Measurements from ENCODE around the gene FGFR2. TPM values are rescaled to one million over a fixed set of nuclear protein-coding genes. Genes with fewer than 3 reads are reported as not detected.

FGFR2 gene
- total RNA-seq, 4 donors from 2014 or later = 41.6 to 79.3 (median 60.5) TPM

DNA sequence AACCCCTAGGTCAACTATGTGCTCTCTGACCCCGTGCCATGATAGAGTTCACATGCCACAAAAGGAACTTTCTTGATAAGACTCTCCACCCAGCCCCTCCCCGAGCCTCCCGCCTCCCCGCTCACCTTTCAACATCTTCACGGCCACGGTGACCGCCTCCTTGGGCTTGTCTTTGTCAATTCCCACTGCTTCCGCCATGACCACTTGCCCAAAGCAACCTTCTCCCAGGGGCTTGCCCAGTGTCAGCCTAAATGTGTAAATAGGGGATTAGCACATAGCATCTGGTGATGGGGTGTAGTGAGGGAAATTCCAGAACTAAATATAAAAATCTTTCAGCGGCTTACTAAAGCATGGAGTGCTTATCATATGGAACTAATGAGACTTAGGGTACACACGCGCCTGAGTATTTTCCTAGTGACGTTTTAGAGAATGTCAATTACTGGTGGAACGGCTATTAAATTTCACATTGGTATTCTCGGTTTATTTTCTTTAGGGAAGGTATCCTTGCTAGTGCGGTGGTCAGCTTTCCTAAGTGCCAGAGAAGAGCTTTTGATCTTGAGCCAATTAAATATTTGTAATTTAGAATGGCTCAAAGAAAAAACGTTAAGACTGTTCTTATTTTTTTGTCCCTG is 97.4 kb downstream of the FGFR2 start:
- Histone ChIP-seq H3K4me3 (no peak overlapping the region), H3K27me3 (no peaks in the 10 kb centered on the region), H3K4me1 (peaks cover 0 to 13% (median 0%) of the 10 kb centered on the region in 3 donors), H3K36me3 (peaks cover 0 to 47% of the 10 kb centered on the region in 2 donors), H3K9me3 (no peaks in the 10 kb centered on the region), H3K27ac (no peak overlapping the region)
- no peak for ATAC-seq
- WGBS, 2 donors (ENCODE audit: low coverage in 1 of 2) = 48 to 69% methylated on average over 14 of the region's 16 CpGs
- TF ChIP-seq POLR2AphosphoS5 (IDR thresholded peaks at IDR 0.05) = no peak
- TF ChIP-seq EP300 (IDR thresholded peaks at IDR 0.05) = no peak

DNA sequence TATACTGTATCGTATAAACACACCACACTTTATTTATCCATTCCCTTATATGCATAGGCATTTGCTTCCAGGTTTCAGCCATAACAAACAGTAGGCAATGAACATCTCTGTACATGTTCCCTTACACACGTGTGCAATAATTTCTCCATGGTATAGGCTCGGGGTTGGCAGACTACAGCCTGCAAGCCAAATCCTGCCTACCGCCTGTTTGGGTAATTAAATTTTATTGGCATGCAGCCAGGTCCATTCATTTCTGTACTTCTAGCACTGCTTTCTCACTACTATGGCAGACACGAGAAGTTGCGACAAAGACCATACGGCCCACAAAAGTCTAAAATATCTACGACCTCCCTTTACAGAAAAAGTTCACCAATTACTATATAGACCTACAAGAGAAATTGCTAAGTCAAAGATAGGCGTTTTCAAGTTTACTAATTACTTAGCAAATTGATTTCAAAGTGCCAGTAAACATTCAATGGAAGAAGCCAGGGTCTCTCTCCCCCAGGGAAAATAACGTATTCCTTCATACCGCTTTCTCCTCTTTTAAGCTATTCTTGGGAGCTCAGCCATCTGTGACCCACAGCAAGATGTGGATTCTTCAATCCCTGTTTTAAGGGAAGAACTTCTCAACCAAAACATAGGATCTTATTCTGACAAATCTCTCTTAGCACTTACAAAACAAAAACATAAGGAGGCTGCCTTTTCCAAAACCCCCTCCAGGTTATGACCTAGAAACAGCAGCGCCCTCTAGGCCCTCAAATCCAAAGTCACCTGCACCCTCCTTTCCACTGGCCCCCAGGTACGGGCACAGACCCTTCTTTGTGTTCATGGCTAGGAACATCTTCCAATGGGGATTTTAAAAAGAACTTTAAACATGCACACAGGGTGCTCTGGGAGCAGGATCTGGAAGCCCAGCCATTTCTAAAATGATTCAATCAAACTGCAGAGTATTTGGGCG is 100.5 kb downstream of the FGFR2 start:
- Histone ChIP-seq H3K4me1 (peaks cover 0 to 13% (median 0%) of the 10 kb centered on the region in 3 donors), H3K4me3 (no peak overlapping the region), H3K27ac (no peak overlapping the region), H3K9me3 (no peaks in the 10 kb centered on the region), H3K27me3 (no peaks in the 10 kb centered on the region), H3K36me3 (peaks cover 0 to 45% of the 10 kb centered on the region in 2 donors)
- TF ChIP-seq EP300 (IDR thresholded peaks at IDR 0.05) (no peak), POLR2A (IDR thresholded peaks at IDR 0.05) (no peak), POLR2AphosphoS5 (IDR thresholded peaks at IDR 0.05) (no peak)
- TF ChIP-seq, protein P1, sequence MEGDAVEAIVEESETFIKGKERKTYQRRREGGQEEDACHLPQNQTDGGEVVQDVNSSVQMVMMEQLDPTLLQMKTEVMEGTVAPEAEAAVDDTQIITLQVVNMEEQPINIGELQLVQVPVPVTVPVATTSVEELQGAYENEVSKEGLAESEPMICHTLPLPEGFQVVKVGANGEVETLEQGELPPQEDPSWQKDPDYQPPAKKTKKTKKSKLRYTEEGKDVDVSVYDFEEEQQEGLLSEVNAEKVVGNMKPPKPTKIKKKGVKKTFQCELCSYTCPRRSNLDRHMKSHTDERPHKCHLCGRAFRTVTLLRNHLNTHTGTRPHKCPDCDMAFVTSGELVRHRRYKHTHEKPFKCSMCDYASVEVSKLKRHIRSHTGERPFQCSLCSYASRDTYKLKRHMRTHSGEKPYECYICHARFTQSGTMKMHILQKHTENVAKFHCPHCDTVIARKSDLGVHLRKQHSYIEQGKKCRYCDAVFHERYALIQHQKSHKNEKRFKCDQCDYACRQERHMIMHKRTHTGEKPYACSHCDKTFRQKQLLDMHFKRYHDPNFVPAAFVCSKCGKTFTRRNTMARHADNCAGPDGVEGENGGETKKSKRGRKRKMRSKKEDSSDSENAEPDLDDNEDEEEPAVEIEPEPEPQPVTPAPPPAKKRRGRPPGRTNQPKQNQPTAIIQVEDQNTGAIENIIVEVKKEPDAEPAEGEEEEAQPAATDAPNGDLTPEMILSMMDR (IDR thresholded peaks at IDR 0.05) = no peak
- 65 to 66% methylated on average over 11 to 14 of the region's 14 CpGs for WGBS, 2 donors (ENCODE audit: low coverage in 1 of 2)
- ATAC-seq = no peak

DNA sequence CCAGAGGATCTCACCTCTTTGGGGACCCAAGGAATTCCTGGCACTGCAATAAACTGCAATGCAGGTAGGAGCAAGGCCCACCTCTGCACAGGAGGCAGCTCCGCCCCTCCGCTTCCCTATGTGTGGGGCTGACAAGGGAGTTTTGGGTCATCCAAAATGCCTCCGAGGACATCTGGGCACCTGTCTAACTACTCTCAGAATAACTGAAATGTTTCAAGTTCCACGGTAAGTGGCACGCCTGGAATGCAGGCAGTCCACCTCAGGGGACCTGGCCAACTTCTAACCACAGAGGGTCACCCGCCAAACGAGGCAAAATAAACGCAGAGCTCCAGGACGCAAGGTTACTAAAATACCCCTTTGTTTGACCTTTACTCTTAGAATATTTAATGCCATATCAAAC is 102.5 kb downstream of the FGFR2 start:
- ATAC-seq = no peak
- Histone ChIP-seq H3K4me3 (no peak overlapping the region), H3K9me3 (no peaks in the 10 kb centered on the region), H3K36me3 (peaks cover 0 to 36% of the 10 kb centered on the region in 2 donors), H3K4me1 (peaks cover 0 to 19% (median 0%) of the 10 kb centered on the region in 3 donors), H3K27me3 (no peaks in the 10 kb centered on the region), H3K27ac (no peak overlapping the region)
- WGBS, 2 donors (ENCODE audit: low coverage in 1 of 2) = 78 to 80% methylated on average over 6 to 7 of the region's 9 CpGs
- TF ChIP-seq POLR2AphosphoS5 (IDR thresholded peaks at IDR 0.05) (no peak), POLR2A (IDR thresholded peaks at IDR 0.05) (no peak)

DNA sequence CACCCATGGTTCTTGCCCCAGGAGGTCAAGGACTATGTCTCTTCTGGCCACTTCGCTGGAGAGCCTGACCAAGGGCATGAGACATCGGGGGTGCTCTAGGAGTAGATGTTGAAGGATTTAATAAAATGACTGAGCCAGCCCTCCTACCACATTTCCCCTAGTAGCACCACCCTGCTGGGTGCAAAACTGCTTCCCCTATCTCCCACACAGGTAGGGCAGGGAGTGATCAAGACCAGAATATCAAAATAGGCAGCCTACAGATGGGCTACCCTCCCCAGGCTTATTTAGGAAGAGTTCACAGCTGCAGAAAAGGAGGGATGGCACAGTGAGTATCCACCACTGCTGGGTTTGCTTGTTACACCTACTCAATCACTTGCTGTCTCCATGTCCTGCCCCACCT is 103.9 kb downstream of the FGFR2 start:
- peaks cover 0 to 26% (median 0%) of the 10 kb centered on the region in 3 donors for H3K4me1 ChIP-seq
- no peak overlapping the region for H3K4me3 ChIP-seq
- H3K27ac ChIP-seq = no peak overlapping the region
- no peaks in the 10 kb centered on the region for H3K27me3 ChIP-seq
- no peaks in the 10 kb centered on the region for H3K9me3 ChIP-seq
- ATAC-seq = no peak
- WGBS, 2 donors (ENCODE audit: low coverage in 1 of 2) = 94% methylated on average over 2 of the region's 2 CpGs; no CpG with 5 or more reads in 1 of the 2 donors
- TF ChIP-seq POLR2A (IDR thresholded peaks at IDR 0.05) = no peak
- TF ChIP-seq, protein P1 (IDR thresholded peaks at IDR 0.05) = no peak
- no peak for TF ChIP-seq POLR2AphosphoS5 (IDR thresholded peaks at IDR 0.05)
- no peak for TF ChIP-seq EP300 (IDR thresholded peaks at IDR 0.05)
- peaks cover 0 to 24% of the 10 kb centered on the region in 2 donors for H3K36me3 ChIP-seq

DNA sequence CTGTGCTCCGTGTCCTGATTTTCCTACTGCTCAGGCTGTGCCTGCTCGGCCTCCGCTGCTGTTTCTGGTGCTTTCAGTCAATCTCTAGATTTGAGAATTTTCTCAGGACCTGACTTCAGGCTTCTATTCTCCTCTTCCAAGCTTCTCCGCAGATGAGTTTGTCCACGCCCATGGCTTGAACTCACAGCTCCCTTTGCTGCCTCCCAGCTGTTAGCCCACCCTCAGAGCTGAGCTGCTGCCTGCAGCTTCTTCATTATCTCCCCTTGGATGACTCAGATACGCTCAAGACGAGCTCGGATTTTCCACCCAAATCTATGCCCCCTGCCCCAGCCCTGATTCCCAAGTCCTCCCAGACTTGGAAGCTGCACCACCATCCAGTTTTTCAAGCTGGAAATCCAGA is 104.7 kb downstream of the FGFR2 start:
- TF ChIP-seq POLR2A (IDR thresholded peaks at IDR 0.05) = no peak
- TF ChIP-seq, protein P1 (IDR thresholded peaks at IDR 0.05) = no peak
- TF ChIP-seq POLR2AphosphoS5 (IDR thresholded peaks at IDR 0.05) = no peak
- no peak for TF ChIP-seq EP300 (IDR thresholded peaks at IDR 0.05)
- WGBS, 2 donors (ENCODE audit: low coverage in 1 of 2) = 65 to 85% methylated on average over 6 to 8 of the region's 8 CpGs
- Histone ChIP-seq H3K27me3 (no peaks in the 10 kb centered on the region), H3K9me3 (no peaks in the 10 kb centered on the region), H3K36me3 (peaks cover 0 to 16% of the 10 kb centered on the region in 2 donors), H3K27ac (no peak overlapping the region), H3K4me3 (no peak overlapping the region), H3K4me1 (peaks cover 0 to 26% (median 0%) of the 10 kb centered on the region in 3 donors)
- no peak for ATAC-seq
